Astrocyte (in vitro differentiated cells and primary cell): ENCODE data around the gene LRRC3B.

Experiments used
- CTCF ChIP-seq: IDR thresholded peaks from 2 replicates; pipeline ENCODE4 v1.5.1; 2011; ENCODE audit warnings: low read depth, mild to moderate bottlenecking, inconsistent platforms, low read length, moderate library complexity; ENCODE audit not compliant: insufficient read depth
- EZH2 ChIP-seq: IDR thresholded peaks from 2 replicates; pipeline ENCODE4 v1.6.1; 2012; ENCODE audit warnings: mild to moderate bottlenecking, low read length, inconsistent platforms; ENCODE audit not compliant: insufficient read depth

GRCh38 chr3:26714485-26714884 is 91.9 kb downstream of the LRRC3B start:
- TF ChIP-seq CTCF (no peak), EZH2 (no peak)
